Coronary artery (tissue), 2 donors: Measurements from ENCODE around the gene PHTF2.

Source experiments
- DNase-seq: peaks from one replicate; pipeline ENCODE4 v3.0.0-alpha.2; 2017; ENCODE audit warnings: low spot score
- H3K27ac ChIP-seq, 2 donors: fragments of 200-600 bp; sonication (generic); one replicate each; pipeline ENCODE4 v1.5.1; 2016 to 2019
- H3K4me3 ChIP-seq: fragments of 200-600 bp; sonication (generic); 2 replicates; pipeline ENCODE4 v1.5.1; 2016; ENCODE audit warnings: mild to moderate bottlenecking, moderate library complexity
- CTCF ChIP-seq: fragments of 200-600 bp; sonication (generic); IDR thresholded peaks from one replicate; pipeline ENCODE4 v1.5.1; 2019; ENCODE audit warnings: antibody characterized with exemption

PHTF2 gene

GRCh38 chr7:77824636-77825035 is 26.1 kb downstream of the PHTF2 start:
- H3K27ac ChIP-seq, result no peak overlapping the region
- no peak for TF ChIP-seq CTCF
- H3K4me3 ChIP-seq, result no peak overlapping the region
- DNase-seq, result no peak

- H3K27ac ChIP-seq, result no peak overlapping the region
- no peak for TF ChIP-seq CTCF
- H3K4me3 ChIP-seq, result no peak overlapping the region
Measured at GRCh38 chr7:77825131-77825530, 26.6 kb downstream of the PHTF2 start.

GRCh38 chr7:77826300-77826699 is 27.7 kb downstream of the PHTF2 start:
- DNase-seq, result no peak
- no peak for TF ChIP-seq CTCF
- Histone ChIP-seq H3K4me3 (no peak overlapping the region), H3K27ac (no peak overlapping the region)

More at GRCh38 chr7:77825131-77825530, 26.6 kb downstream of the PHTF2 start:
- no peak for DNase-seq

- no peak for TF ChIP-seq CTCF
- no peak for DNase-seq
- Histone ChIP-seq H3K27ac (no peak overlapping the region), H3K4me3 (no peak overlapping the region)
Measured at GRCh38 chr7:77827999-77828398, 29.4 kb downstream of the PHTF2 start.

- Histone ChIP-seq H3K4me3 (no peak overlapping the region), H3K27ac (no peak overlapping the region)
- no peak for DNase-seq
- no peak for TF ChIP-seq CTCF
Measured at GRCh38 chr7:77830649-77831355, 32.2 kb downstream of the PHTF2 start.

GRCh38 chr7:77831481-77831880 is 32.9 kb downstream of the PHTF2 start:
- DNase-seq, result no peak
- TF ChIP-seq CTCF, result no peak
- Histone ChIP-seq H3K4me3 (no peak overlapping the region), H3K27ac (no peak overlapping the region)

- no peak for TF ChIP-seq CTCF
- no peak for DNase-seq
- no peak overlapping the region for H3K27ac ChIP-seq
- H3K4me3 ChIP-seq, result no peak overlapping the region
Measured at GRCh38 chr7:77831953-77832352, 33.4 kb downstream of the PHTF2 start.
